ENCODE data around the gene SYT12.

DNA sequence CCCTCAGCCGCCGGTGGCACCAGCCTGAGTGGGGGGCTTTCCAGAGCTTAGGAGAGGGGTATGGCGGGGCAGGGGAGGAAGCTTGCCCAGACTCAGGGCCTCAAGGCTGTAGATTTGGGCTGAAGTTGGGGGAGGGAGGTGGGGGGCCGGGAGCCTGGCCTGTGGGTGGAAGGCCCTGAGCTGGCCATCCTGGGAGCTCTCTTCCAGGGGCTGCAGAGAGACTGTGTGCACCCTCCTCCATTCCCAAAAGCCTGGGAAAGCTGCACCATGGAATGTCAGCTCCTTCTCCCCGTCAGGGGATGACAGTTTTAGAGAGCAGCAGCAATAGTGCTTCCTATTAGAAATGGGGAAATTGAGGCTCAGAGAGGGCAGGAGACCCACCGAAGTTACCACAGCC is 1.0 kb downstream of the SYT12 start:
- TF ChIP-seq ZFX (IDR thresholded peaks at IDR 0.05) = no peak
- TF ChIP-seq, protein P1, sequence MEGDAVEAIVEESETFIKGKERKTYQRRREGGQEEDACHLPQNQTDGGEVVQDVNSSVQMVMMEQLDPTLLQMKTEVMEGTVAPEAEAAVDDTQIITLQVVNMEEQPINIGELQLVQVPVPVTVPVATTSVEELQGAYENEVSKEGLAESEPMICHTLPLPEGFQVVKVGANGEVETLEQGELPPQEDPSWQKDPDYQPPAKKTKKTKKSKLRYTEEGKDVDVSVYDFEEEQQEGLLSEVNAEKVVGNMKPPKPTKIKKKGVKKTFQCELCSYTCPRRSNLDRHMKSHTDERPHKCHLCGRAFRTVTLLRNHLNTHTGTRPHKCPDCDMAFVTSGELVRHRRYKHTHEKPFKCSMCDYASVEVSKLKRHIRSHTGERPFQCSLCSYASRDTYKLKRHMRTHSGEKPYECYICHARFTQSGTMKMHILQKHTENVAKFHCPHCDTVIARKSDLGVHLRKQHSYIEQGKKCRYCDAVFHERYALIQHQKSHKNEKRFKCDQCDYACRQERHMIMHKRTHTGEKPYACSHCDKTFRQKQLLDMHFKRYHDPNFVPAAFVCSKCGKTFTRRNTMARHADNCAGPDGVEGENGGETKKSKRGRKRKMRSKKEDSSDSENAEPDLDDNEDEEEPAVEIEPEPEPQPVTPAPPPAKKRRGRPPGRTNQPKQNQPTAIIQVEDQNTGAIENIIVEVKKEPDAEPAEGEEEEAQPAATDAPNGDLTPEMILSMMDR (IDR thresholded peaks at IDR 0.05 in 2 of 3, conservative IDR thresholded peaks at IDR 0.05 in 1 of 3; ENCODE audit: borderline replicate concordance in 1 of 3, insufficient read depth in 1 of 3, low read depth in 2 of 3, low read length in 2 of 3) = no peak
